Stimulated activated CD4-positive, alpha-beta T cell treated with anti-CD3 and anti-CD28 coated beads, Interleukin-2, amount 100 ng/mL, for 4 hours (primary cell): ENCODE data around the gene DIDO1.

ENCODE experiments used
- DNase-seq: peaks from one replicate; pipeline ENCODE4 v3.0.0-alpha.2; 2020; ENCODE audit warnings: low read depth

The DIDO1 gene

GRCh38 chr20:62951143-62951895 is 25.0 kb upstream of the DIDO1 start:
- no peak for DNase-seq

GRCh38 chr20:62950741-62951140 is 24.4 kb upstream of the DIDO1 start:
- DNase-seq: no peak

DNA sequence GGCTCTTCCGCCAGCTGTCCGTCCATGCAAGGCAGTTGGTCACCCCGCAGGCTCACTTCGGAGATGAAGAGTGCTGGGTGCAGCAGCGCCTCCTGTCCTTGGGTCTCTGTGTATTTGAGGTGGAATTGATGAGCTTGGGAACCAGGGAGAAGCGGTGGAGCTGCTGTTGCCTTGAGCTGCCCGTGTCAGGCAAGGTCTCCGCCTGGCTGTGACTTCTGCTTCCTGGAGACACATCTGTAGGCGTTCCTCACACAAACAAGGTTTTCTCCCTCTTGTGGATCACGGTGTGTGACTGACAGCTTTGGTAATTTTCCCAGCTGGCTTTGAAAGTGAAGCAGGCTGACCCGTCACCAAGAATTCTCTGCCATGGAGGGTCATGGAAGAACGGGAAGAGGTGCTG is 23.7 kb upstream of the DIDO1 start:
- no peak for DNase-seq

- DNase-seq: no peak
Observed at GRCh38 chr20:62949153-62949821, 23.0 kb upstream of the DIDO1 start.

DNA sequence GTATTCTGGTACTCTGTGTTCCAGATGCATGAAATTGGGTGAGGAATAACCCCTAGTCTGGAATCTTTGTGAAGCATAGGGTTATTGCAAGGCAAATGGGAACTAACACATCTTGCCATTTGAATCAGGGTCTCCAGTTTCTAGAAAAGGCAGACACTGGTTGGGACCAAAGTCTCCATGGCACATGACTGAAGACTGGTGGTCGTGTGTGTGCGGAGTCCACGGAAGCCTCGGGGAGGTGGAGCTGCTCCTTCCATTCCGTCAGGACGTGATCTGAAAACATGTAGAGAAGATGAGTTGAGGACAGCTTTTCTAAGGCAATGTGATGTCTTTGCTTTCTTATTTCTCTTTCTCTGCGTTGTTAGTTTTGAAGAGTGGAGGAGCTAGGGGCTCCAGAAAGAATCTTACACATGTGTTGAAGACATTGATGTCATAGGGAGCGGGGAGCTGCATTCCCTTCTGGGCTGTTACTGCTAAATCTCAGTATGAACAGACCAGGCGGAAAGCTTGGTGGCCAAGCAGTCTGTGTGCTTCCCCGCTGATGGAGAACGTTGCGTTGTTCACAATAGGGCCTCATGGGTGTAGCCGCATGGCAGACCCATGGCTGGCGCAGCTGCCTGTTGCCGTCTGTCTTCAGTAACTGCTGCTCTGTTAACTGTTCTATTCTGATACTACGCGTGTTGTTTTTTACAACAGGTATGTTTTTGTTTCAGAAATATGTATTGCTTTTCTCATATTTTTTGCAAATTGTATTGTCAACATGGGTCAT is 21.4 kb upstream of the DIDO1 start:
- DNase-seq: no peak

DNA sequence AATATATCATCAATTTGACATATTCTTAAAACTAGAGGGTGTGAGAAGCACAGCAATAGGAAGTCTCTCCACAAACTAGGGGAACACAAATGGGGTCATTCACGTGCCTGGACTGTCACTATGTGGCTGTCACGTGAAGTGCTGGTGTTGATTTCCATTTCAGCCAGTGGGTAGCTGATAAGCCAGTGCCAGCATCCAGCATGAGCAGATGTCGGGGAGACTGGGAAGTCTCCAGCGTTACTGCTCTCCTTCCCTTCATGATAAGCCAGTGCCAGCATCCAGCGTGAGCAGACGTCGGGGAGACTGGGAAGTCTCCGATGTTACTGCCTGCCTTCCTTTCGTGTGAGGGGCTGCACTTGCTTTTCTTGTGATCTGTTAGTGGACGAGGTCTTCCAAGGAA is 20.6 kb upstream of the DIDO1 start:
- DNase-seq: no peak

GRCh38 chr20:62945771-62946339 is 19.6 kb upstream of the DIDO1 start:
- DNase-seq: no peak

- no peak for DNase-seq
Observed at GRCh38 chr20:62944746-62945145, 18.4 kb upstream of the DIDO1 start.

- DNase-seq: no peak
Observed at GRCh38 chr20:62944184-62944583, 17.9 kb upstream of the DIDO1 start.

DNA sequence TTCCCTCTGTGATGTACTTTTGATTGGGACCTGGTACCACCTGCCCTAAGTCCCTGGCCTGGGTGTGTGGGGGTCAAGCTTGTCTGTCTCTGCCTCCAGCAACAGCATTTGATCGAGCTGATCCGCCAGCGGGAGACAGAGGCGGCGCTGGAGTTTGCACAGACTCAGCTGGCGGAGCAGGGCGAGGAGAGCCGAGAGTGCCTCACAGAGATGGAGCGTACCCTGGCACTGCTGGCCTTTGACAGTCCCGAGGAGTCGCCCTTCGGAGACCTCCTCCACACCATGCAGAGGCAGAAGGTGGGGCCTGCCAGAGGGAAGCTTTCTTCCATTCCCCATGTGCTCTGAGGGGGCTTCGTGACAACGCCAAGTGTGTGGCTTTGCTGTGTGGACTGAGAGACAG is 17.1 kb upstream of the DIDO1 start:
- DNase-seq: no peak

GRCh38 chr20:62942456-62942855 is 16.2 kb upstream of the DIDO1 start:
- no peak for DNase-seq

- no peak for DNase-seq
Observed at GRCh38 chr20:62941792-62942191, 15.5 kb upstream of the DIDO1 start.

DNA sequence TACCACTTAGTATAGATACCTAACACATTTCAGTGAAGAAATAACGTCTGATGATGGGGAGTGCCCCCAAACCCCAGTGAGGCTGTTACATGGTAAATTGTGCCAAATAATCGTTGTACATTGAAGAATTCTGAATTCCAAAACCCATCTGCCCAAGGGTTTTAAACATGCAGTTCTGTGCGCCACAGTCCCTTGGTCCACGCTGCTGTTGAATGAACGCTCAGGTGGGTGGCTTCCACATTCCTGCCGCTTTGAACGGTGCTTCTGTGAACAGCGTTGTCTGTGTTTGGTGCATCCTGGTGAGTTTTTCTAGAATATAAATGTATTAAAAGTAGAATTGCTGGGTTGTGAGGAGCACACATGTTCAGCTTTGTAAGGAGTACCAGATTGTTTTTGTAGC is 14.6 kb upstream of the DIDO1 start:
- no peak for DNase-seq

GRCh38 chr20:62938105-62938888 is 12.0 kb upstream of the DIDO1 start, which contains the start of gene GID8:
Gene GID8 (plus strand): TSS chr20:62938147. CDS start chr20:62941503, 3,356 bp downstream.
- no peak for DNase-seq

GRCh38 chr20:62937268-62938104 is 11.2 kb upstream of the DIDO1 start:
- DNase-seq: peak; percentile 96

- DNase-seq: no peak
Observed at GRCh38 chr20:62935968-62936585, 9.8 kb upstream of the DIDO1 start.

DNA sequence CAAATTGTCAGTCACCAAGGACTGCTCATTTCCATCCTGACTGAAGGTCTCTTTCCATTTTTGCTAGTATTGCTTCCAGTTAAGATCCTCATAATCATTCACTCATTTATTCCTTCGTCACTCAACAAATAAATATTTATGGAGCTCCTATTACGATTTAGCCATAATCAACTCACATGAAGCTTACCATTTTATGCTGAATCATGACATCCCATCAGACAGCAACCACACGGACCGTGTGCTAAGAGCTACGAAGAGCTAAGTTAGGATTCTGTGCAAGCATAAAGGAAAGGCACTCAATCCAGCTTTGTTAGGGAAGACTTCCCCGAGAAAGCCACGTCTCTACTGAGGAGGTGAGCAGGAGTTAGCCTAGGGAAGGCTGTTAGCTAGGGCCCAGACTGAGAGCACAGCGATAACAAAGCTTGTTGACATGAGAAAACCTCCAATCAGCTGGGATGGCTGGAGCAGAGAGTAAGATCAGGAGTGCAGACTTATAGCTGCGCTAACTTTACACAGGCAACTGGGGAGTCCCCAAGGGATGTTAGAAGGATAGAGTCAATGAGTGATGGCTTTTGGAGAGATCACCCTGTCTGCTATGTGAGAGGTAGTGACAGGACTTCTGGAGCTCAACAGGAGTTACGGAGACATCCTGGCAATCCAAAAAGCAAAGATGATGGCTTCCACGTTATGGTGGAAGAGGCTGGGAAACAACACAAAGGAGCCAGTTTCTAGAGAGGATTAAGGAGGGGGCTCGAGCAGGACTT is 9.1 kb upstream of the DIDO1 start:
- DNase-seq: no peak

DNA sequence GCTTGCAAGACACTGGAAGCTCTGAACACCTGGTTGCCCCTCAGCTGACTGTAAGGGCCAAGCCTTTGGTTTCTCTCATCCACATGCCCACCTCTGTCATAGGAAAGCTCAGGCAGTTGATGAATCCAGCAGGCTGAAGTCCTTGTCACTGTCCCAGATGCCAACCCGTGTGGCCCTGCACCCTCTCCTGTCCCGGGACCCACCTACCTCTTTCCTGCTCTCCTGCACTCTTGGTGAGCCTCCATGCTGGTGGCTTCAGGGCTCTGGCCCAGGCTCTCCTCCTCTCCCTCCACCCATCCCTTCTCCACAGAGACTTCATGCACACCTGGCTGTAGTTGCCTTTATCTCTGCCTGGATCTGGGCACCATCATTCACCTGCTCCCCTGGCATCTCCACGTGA is 7.7 kb upstream of the DIDO1 start:
- DNase-seq: no peak

GRCh38 chr20:62931464-62931863 is 5.2 kb upstream of the DIDO1 start:
- no peak for DNase-seq
